Measurements from ENCODE around the gene PIK3C2B. TPM values are rescaled to one million over a fixed set of nuclear protein-coding genes. Genes with fewer than 3 reads are reported as not detected.
"Not testable (repeated sequence)": the region's sequence is repeated elsewhere in the genome, so short reads cannot be mapped to it uniquely, and the experiment has no call there.

PIK3C2B gene
- total and polyA plus RNA-seq, 4 donors, result 11.9 to 37.6 (median 25.0) TPM

- Histone ChIP-seq H3K27me3 (ENCODE audit: control insufficient read depth in 3 of 3, insufficient read depth in 3 of 3, low read length in 2 of 3) (peaks cover 0 to 4% (median 0%) of the 10 kb centered on the region in 3 donors), H3K27ac (ENCODE audit: low read depth in 1 of 2, low read length in 1 of 2) (peak overlapping the region; percentile 68 to 94), H3K9ac (ENCODE audit: insufficient read depth in 1 of 2, low read length in 2 of 2) (peak overlapping the region; percentile 37 to 73), H3K4me1 (ENCODE audit: control insufficient read depth in 5 of 5, insufficient read depth in 5 of 5, low read length in 5 of 5) (peaks cover 5 to 33% (median 11%) of the 10 kb centered on the region in 5 donors), H3K4me3 (peak overlapping the region; percentile 94), H3K9me3 (ENCODE audit: control insufficient read depth in 4 of 4, insufficient read depth in 3 of 4, low read length in 3 of 4) (no peaks in the 10 kb centered on the region), H3K36me3 (ENCODE audit: control insufficient read depth in 4 of 4, insufficient read depth in 4 of 4, low read length in 4 of 4) (no peaks in the 10 kb centered on the region)
- DNase-seq (peak; percentile 79 to 84 (median 83)), ATAC-seq (ENCODE audit: insufficient read depth, low FRiP score) (no peak)
- WGBS, 2 donors, result 9 to 10% methylated on average over 15 of the region's 15 CpGs
- TF ChIP-seq CTCF (IDR thresholded peaks at IDR 0.05; ENCODE audit: control extremely low read depth, extremely low read depth), result no peak
Observed at GRCh38 chr1:204493145-204493983, 1.2 kb downstream of the PIK3C2B start.

- no peaks in the 10 kb centered on the region for H3K36me3 ChIP-seq (ENCODE audit: control insufficient read depth in 4 of 4, insufficient read depth in 4 of 4, low read length in 4 of 4)
- peaks cover 5 to 33% (median 11%) of the 10 kb centered on the region in 5 donors for H3K4me1 ChIP-seq (ENCODE audit: control insufficient read depth in 5 of 5, insufficient read depth in 5 of 5, low read length in 5 of 5)
- ATAC-seq (ENCODE audit: insufficient read depth, low FRiP score) (no peak), DNase-seq (no peak)
- no peak overlapping the region for H3K9ac ChIP-seq (ENCODE audit: insufficient read depth in 1 of 2, low read length in 2 of 2)
- H3K9me3 ChIP-seq (ENCODE audit: control insufficient read depth in 4 of 4, insufficient read depth in 3 of 4, low read length in 3 of 4), result no peaks in the 10 kb centered on the region
- peak overlapping the region in 1 of 2 donors; percentile 52 for H3K27ac ChIP-seq (ENCODE audit: low read depth in 1 of 2, low read length in 1 of 2)
- TF ChIP-seq CTCF (IDR thresholded peaks at IDR 0.05; ENCODE audit: control extremely low read depth, extremely low read depth), result no peak
- no peak overlapping the region for H3K4me3 ChIP-seq
- H3K27me3 ChIP-seq (ENCODE audit: control insufficient read depth in 3 of 3, insufficient read depth in 3 of 3, low read length in 2 of 3), result peaks cover 0 to 4% (median 0%) of the 10 kb centered on the region in 3 donors
Observed at GRCh38 chr1:204491655-204492054, 3.0 kb downstream of the PIK3C2B start.

- Histone ChIP-seq H3K4me3 (no peak overlapping the region), H3K9ac (ENCODE audit: insufficient read depth in 1 of 2, low read length in 2 of 2) (no peak overlapping the region), H3K9me3 (ENCODE audit: control insufficient read depth in 4 of 4, insufficient read depth in 3 of 4, low read length in 3 of 4) (no peaks in the 10 kb centered on the region), H3K27me3 (ENCODE audit: control insufficient read depth in 3 of 3, insufficient read depth in 3 of 3, low read length in 2 of 3) (no peaks in the 10 kb centered on the region), H3K36me3 (ENCODE audit: control insufficient read depth in 4 of 4, insufficient read depth in 4 of 4, low read length in 4 of 4) (no peaks in the 10 kb centered on the region), H3K4me1 (ENCODE audit: control insufficient read depth in 5 of 5, insufficient read depth in 5 of 5, low read length in 5 of 5) (peaks cover 0 to 15% (median 6%) of the 10 kb centered on the region in 5 donors), H3K27ac (ENCODE audit: low read depth in 1 of 2, low read length in 1 of 2) (no peak overlapping the region)
- ATAC-seq (ENCODE audit: insufficient read depth, low FRiP score) (no peak), DNase-seq (no peak)
- 65 to 86% methylated on average over 5 of the region's 5 CpGs for WGBS, 2 donors
- no peak for TF ChIP-seq CTCF (IDR thresholded peaks at IDR 0.05; ENCODE audit: control extremely low read depth, extremely low read depth)
Observed at GRCh38 chr1:204487256-204487615, 7.4 kb downstream of the PIK3C2B start.

- H3K9me3 ChIP-seq (ENCODE audit: control insufficient read depth in 4 of 4, insufficient read depth in 3 of 4, low read length in 3 of 4); H3K4me3 ChIP-seq; H3K27me3 ChIP-seq (ENCODE audit: control insufficient read depth in 3 of 3, insufficient read depth in 3 of 3, low read length in 2 of 3); DNase-seq; H3K27ac ChIP-seq (ENCODE audit: low read depth in 1 of 2, low read length in 1 of 2); ATAC-seq (ENCODE audit: insufficient read depth, low FRiP score); H3K36me3 ChIP-seq (ENCODE audit: control insufficient read depth in 4 of 4, insufficient read depth in 4 of 4, low read length in 4 of 4); H3K9ac ChIP-seq (ENCODE audit: insufficient read depth in 1 of 2, low read length in 2 of 2): not testable (repeated sequence)
- WGBS, 2 donors, result 84 to 89% methylated on average over 9 of the region's 9 CpGs
- peaks cover 0 to 17% (median 4%) of the 10 kb centered on the region in 5 donors for H3K4me1 ChIP-seq (ENCODE audit: control insufficient read depth in 5 of 5, insufficient read depth in 5 of 5, low read length in 5 of 5)
Observed at GRCh38 chr1:204486513-204487255, 7.9 kb downstream of the PIK3C2B start.

Measured in lung (tissue), 12 donors.